ENCODE data around the gene SOX10.

Gene SOX10

GRCh38 chr22:37983860-37984791 is at the start of gene SOX10:
Gene SOX10, minus strand, starts transcription at chr22:37984555. Its CDS starts 771 bp downstream, at chr22:37983784.
- peak; percentile 39 for DNase-seq

- DNase-seq = peak; percentile 73
Observed at GRCh38 chr22:38033522-38034277, 49.3 kb upstream of the SOX10 start.

GRCh38 chr22:38032681-38033521 is 48.5 kb upstream of the SOX10 start:
- DNase-seq = no peak

- no peak for DNase-seq
Observed at GRCh38 chr22:38031491-38031890, 47.1 kb upstream of the SOX10 start.

- peak; percentile 23 for DNase-seq
Observed at GRCh38 chr22:38030311-38031133, 46.2 kb upstream of the SOX10 start.

GRCh38 chr22:38029901-38030300 is 45.5 kb upstream of the SOX10 start:
- no peak for DNase-seq

GRCh38 chr22:38029370-38029769 is 45.0 kb upstream of the SOX10 start:
- DNase-seq = no peak

GRCh38 chr22:38028344-38029130 is 44.2 kb upstream of the SOX10 start:
- no peak for DNase-seq

GRCh38 chr22:38027487-38027886 is 43.1 kb upstream of the SOX10 start:
- DNase-seq = no peak

GRCh38 chr22:38026130-38027111 is 42.1 kb upstream of the SOX10 start:
- peak; percentile 35 for DNase-seq

- no peak for DNase-seq
Observed at GRCh38 chr22:38025514-38025913, 41.2 kb upstream of the SOX10 start.

- no peak for DNase-seq
Observed at GRCh38 chr22:38023045-38023444, 38.7 kb upstream of the SOX10 start.

GRCh38 chr22:38021206-38021605 is 36.9 kb upstream of the SOX10 start:
- no peak for DNase-seq

GRCh38 chr22:38018938-38019827 is 34.8 kb upstream of the SOX10 start:
- no peak for DNase-seq

GRCh38 chr22:38017939-38018885 is 33.9 kb upstream of the SOX10 start:
- no peak for DNase-seq

GRCh38 chr22:38017272-38017920 is 33.0 kb upstream of the SOX10 start:
- no peak for DNase-seq

All from eye (tissue), 1 donor.